ENCODE results near the gene PTN.

DNA sequence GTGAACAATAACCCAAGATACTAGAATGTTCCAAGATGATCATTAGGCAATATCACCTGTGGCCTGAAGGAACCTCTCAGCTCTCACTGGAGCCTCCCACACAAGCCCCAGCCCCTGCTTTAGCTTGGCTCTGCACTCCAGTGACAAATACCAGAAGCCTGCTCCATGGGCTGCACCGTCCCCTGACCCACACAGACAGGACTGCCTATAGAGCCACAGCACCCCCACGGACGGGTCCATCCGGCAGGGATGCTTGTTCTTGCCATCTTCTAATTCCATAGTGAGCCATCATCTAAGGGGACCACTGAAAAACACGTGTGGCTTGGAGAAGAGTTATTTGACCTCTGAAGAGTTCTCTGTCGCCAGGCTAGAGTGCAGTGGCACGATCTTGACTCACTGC lies 100.9 kb downstream of the PTN start:
- TF ChIP-seq TMF1 (CRISPR knock-in tag; IDR thresholded peaks at IDR 0.05; ENCODE audit: low read depth) (no peak), CTCF (CRISPR knock-in tag; IDR thresholded peaks at IDR 0.05) (no peak)

All from HepG2 (cell line).